ENCODE results near the gene LZTR1. TPM values are rescaled to one million over a fixed set of nuclear protein-coding genes. Genes with fewer than 3 reads are reported as not detected.

The LZTR1 gene
- total and polyA plus RNA-seq, 11 donors, result 18.4 to 41.9 (median 26.6) TPM

DNA sequence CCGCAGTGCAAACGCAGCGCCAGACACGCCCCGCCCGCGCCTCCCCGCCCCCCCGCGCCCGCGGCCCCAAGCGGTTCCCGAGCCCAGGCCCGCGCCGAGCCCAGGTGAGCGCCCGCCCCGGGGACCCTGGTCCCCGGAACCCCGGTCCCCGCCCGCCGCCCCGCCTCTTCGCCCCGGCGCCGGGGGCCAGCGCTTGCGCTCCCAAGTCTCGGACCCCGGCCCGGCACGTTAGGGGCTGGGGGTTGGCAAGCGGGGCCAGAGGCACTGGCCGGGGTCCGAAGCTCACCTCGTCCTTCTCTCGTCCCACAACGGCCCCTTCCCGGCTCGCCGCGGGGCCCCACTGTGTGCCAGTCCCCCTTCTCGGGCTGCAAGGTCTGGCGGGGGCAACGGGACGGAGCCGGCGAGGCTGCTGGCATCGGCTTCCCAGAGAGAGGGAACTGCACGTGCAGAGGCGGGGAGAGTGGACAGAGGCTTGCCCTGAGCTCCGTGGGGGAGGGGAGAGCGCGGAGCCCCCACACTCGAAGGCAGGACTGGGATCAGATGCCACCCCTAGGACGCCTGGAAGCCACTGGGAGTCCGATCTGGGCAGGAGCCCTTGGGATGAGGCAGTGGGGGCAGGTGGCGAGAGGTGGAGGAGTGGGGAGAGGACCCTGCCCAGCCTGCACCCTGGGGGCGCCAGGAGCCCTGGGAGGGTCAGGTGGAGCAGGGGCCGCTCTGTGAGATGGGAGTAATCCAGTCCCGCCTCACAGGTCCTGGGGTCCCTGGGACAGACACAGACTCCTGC, 16.8 kb upstream of the LZTR1 start:
- Histone ChIP-seq H3K36me3 (no peaks in the 10 kb centered on the region), H3K4me3 (peak overlapping the region in 11 of 12 donors; percentile 17 to 55 (median 43)), H3K9me3 (no peaks in the 10 kb centered on the region), H3K27me3 (peaks cover 0 to 29% (median 11%) of the 10 kb centered on the region in 9 donors), H3K27ac (no peak overlapping the region), H3K4me1 (peaks cover 0 to 21% (median 5%) of the 10 kb centered on the region in 12 donors)
- TF ChIP-seq, protein P1, sequence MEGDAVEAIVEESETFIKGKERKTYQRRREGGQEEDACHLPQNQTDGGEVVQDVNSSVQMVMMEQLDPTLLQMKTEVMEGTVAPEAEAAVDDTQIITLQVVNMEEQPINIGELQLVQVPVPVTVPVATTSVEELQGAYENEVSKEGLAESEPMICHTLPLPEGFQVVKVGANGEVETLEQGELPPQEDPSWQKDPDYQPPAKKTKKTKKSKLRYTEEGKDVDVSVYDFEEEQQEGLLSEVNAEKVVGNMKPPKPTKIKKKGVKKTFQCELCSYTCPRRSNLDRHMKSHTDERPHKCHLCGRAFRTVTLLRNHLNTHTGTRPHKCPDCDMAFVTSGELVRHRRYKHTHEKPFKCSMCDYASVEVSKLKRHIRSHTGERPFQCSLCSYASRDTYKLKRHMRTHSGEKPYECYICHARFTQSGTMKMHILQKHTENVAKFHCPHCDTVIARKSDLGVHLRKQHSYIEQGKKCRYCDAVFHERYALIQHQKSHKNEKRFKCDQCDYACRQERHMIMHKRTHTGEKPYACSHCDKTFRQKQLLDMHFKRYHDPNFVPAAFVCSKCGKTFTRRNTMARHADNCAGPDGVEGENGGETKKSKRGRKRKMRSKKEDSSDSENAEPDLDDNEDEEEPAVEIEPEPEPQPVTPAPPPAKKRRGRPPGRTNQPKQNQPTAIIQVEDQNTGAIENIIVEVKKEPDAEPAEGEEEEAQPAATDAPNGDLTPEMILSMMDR (IDR thresholded peaks at IDR 0.05), result no peak
- no peak for TF ChIP-seq POLR2A (IDR thresholded peaks at IDR 0.05)
- intact Hi-C loops (cut with DNase I), result loop anchor here in 4 of 10 donors (5.0 to 10.0 kb wide), 5 partner anchors 50 to 110 kb away; partner anchors contain the start of genes CRKL (in 1 of the 4) and P2RX6 (in 1 of the 4)
- no peak for ATAC-seq
- WGBS, 4 donors, result 9 to 68% (median 13%) methylated on average over 6 to 65 of the region's 65 CpGs
- peak in 1 of 5 donors; percentile 62 for DNase-seq

DNA sequence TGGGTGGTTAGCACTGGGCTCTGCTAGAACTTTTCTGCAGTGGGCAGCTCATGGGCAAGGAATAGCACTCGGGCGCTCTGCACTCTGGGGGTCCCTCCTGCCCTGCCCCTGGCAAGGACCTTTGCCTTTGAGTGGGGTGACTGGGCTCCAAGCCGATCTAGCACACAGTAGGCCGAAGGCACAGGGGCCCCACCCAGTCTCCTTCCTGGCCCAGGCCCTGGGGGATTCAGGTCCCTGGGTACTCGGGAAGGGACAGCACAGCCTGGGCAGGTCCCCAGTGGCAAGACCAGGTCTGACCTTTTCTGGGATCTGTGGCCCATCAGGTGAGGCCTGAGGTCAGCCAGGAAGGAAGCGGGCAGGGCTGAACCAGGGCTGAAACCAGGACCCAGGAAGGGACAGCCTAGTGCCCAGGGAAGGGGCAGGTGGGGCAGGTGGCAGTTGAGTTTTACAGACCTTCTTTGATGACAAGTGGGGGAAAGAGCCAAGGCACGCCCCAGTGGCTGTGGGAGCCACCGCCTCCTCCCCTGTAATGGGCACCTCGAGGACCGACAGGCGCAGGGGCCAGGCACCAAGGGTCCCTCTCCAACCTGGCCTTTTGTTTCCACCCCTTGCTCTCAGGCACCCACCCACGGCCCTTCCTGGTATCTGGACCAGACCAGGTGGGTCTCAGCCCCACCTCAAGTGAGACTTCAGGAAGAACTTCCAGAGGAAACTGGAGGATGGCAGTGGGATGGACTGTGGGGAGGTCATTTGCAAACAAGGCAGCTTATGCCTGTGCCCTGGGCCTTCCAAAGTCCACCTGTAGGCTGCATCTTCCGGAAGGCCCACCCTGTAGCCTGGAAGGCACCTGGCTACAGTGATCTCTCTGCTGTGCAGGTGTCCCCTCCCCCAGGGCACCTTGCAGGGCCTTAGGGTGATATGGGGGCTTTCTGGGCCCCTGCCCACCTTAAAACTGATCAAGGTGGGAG, 15.9 kb upstream of the LZTR1 start:
- Histone ChIP-seq H3K9me3 (no peaks in the 10 kb centered on the region), H3K27ac (no peak overlapping the region), H3K36me3 (no peaks in the 10 kb centered on the region), H3K4me3 (no peak overlapping the region), H3K27me3 (peaks cover 0 to 29% (median 11%) of the 10 kb centered on the region in 9 donors), H3K4me1 (peaks cover 0 to 21% (median 5%) of the 10 kb centered on the region in 12 donors)
- peak in 1 of 5 donors; percentile 49 for DNase-seq
- 80 to 95% (median 82%) methylated on average over 8 to 13 of the region's 13 CpGs for WGBS, 4 donors
- TF ChIP-seq, protein P1 (IDR thresholded peaks at IDR 0.05), result no peak
- TF ChIP-seq POLR2A (IDR thresholded peaks at IDR 0.05), result no peak
- no peak for ATAC-seq
- intact Hi-C loops (cut with DNase I), result loop anchor here in 4 of 10 donors (5.0 to 10.0 kb wide), 5 partner anchors 49 to 109 kb away; partner anchors contain the start of genes CRKL (in 1 of the 4) and P2RX6 (in 1 of the 4)

DNA sequence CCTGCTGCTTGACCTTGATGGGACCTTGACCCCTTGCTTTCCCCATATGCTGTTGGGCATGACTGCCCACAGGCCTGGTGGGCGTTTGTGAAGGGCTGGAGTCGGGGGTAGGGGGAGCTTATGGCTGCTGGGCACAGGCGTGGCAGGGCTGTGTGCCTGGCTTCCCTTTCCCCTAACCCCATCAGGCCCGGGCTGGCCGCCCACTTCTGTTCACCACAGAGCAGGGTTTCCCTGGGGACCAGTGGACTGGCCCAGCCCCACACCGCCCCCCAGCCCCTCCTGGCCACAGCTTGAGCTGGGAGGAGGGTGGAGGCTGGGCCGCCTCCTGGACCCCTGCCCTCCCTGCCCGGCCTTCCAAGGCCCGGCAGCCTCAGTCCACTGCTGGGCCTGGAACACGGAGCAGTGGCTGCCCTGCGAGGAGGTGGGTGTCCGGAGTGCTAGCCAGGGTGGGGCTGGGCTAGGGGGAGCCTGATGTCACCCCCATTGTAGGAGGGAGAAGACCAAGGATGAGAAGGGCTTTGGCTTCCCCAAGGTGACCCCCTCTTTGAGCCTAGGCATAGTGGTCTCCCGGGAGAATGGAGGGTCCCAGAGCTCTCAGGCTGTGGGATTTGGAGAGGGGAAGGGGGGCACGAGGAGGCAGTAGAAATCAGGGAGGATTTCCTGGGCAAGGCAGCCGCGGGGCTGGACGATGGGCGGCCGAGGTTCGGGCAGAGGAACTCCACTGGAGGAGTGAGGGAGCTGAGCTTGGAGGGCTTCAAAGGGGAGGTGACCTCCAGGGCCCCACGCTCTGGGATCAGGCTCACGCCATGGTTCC, 15.0 kb upstream of the LZTR1 start, which contains the start of gene AIFM3:
Gene AIFM3 (plus strand): TSS at position 373 of the 814 bp plus-strand sequence. CDS start 690 bp downstream, outside the sequence.
- Histone ChIP-seq H3K27me3 (peaks cover 0 to 29% (median 11%) of the 10 kb centered on the region in 9 donors), H3K9me3 (no peaks in the 10 kb centered on the region), H3K4me3 (no peak within 1 kb of the TSS), H3K36me3 (no peaks in the 10 kb centered on the region), H3K4me1 (peaks cover 0 to 23% (median 5%) of the 10 kb centered on the region in 12 donors), H3K27ac (peak within 1 kb of the TSS in 1 of 12 donors; percentile 30)
- ATAC-seq (no peak), DNase-seq (peak in 1 of 5 donors; percentile 49)
- intact Hi-C loops (cut with DNase I), result loop anchor here in 4 of 10 donors (5.0 to 10.0 kb wide), 5 partner anchors 48 to 108 kb away; partner anchors contain the start of genes CRKL (in 1 of the 4) and P2RX6 (in 1 of the 4)
- WGBS, 4 donors, result 56 to 71% (median 67%) methylated on average over 14 to 22 of the region's 22 CpGs
- no peak for TF ChIP-seq POLR2A (IDR thresholded peaks at IDR 0.05)
- TF ChIP-seq, protein P1 (IDR thresholded peaks at IDR 0.05), result no peak

Data from heart left ventricle (tissue), 16 donors.